CD1c-positive myeloid dendritic cell (primary cell): ENCODE results near the gene IFIT5.
"Not testable (repeated sequence)": the region's sequence is repeated elsewhere in the genome, so short reads cannot be mapped to it uniquely, and the experiment has no call there.

Experiments used
- DNase-seq: peaks from one replicate; pipeline ENCODE4 v3.0.0-alpha.2; 2016; ENCODE audit errors: extremely low spot score

IFIT5 gene

GRCh38 chr10:89392974-89393373, 21.4 kb upstream of the IFIT5 start:
- no peak for DNase-seq

GRCh38 chr10:89393898-89394297, 20.5 kb upstream of the IFIT5 start:
- no peak for DNase-seq

GRCh38 chr10:89395141-89395540, 19.2 kb upstream of the IFIT5 start:
- DNase-seq, result no peak

DNA sequence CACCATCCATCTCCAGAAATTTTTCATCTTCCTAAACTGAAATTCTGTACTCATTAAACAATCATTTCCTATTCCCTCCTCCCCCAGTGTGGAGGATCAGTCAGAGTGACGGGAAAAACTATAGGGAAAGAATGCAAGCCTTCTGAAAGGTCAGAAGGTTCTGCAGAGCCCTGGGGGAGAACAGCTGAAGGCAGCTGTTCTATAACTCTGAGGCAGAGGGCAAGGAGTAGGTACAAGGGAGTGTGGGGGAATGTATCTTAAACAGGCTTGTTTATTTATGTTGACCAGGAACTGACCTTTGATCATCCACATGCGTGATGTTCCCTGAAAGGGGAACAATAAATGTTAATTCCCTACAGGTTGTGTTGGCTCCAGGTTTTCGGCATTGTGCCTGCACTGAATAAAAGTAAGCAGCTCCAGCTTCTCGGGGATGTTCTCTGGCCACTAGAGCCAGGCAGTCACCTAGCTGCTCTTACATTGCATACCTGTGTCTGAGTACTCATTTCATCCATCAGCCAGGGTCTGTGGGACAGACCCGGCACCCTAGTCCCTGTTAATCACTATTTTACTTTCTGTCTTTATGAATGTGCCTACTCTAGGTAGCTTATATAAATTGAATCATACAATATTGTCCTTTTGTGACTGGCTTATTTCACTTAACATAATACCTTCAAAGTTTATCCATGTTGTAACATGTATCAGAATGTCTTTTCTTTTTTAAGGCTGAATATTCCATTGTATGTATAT, 16.2 kb upstream of the IFIT5 start:
- DNase-seq, result no peak

DNA sequence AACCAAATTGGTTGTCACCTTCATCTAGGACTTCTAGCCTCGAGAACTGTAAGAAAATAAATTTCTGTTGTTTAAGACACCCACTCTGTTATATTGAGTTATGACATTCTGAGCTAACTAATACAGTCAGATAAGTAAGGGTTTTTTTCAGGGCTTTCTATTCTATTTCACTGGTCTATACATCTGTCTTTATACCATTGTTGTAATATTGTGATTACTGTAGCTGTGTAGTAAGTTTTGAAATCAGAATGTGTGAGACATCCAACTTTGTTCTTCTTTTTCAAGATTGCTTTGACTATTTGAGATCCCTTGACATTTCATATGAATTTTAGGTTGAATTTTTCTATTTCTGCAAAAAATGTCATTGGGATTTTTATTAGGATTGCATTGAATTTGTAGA, 14.4 kb upstream of the IFIT5 start:
- DNase-seq, result no peak

- no peak for DNase-seq
Observed at GRCh38 chr10:89403043-89403442, 11.3 kb upstream of the IFIT5 start.

DNA sequence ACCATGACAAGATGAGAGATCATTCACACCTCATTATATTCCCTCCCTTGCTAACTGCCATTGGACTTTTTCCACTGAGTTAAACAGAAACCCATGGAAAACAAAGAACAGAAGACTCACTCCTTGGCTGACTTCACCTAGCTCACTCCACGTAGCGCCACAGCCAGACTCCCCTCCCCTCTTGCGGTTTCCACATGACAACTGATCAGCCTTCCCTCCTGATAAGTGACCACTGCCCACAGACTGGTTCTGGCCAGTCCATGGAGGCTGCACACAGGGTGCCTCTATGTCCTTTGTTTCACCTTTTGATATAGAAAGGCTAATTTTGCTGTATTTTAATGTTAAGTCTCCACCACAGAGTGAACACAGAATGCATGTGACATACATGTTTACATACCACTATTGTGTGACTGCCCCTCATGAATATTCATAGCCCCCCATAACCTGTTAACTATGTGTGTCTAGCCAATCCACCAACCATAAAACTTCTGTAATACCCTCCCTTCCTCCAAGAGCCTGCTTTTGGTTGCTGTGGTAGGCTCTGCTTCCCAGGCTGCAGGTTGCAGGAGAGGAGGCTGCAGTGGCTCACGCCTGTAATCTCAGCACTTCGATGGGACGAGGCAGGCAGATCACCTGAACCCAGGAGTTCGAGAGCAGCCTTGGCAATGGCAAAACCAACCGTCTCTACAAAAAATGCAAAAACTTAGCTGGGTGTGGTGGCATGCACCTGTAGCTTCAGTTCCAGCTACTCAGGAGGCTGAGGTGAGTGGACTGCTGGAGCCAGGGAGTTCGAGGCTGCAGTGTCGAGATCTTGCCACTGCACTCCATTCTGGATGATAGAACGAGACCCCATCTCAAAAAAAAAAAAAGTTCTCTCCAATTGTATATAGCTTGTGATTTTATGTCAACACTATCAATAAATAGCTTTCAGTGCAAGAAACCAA, 10.0 kb upstream of the IFIT5 start:
- no peak for DNase-seq

- DNase-seq, result not testable (repeated sequence)
Observed at GRCh38 chr10:89406178-89406577, 8.2 kb upstream of the IFIT5 start.

GRCh38 chr10:89407792-89408191, 6.6 kb upstream of the IFIT5 start:
- DNase-seq, result not testable (repeated sequence)

GRCh38 chr10:89409282-89409681, 5.1 kb upstream of the IFIT5 start:
- not testable (repeated sequence) for DNase-seq

DNA sequence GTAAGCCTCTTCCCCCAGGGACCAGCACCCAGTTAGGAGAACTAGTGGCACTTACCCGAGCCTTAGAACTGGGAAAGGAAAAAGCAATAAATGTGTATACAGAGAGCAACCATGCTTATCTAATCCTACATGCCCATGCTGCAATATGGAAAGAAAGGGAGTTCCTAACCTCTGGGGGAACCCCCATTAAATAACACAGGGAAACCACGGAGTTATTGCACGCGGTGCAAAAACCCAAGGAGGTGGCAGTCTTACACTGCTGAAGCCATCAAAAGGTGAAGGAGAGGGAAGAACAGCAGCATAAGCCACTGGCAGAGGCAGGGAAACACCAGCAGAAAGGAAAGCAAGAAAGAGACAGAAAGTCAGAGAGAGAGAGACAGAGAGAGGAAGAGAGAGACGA, 3.8 kb upstream of the IFIT5 start:
- not testable (repeated sequence) for DNase-seq

DNA sequence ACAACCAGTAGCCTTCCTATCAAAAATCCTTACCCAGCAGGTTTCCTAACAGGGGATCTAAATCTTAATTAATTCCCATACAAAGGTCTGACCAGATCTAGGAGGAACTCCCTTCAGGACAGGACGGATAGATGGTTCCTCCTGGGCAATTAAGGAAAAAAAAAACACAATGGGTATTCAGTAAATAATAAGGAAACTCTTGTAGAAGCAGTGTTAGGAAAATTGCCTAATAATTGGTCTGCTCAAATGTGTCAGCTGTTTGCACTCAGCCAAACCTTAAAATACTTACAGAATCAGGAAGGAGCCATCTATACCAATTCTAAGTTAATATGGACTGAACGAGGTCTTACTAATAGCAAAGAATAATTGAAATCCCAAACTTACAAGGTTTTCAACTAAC, 3.2 kb upstream of the IFIT5 start:
- not testable (repeated sequence) for DNase-seq

DNA sequence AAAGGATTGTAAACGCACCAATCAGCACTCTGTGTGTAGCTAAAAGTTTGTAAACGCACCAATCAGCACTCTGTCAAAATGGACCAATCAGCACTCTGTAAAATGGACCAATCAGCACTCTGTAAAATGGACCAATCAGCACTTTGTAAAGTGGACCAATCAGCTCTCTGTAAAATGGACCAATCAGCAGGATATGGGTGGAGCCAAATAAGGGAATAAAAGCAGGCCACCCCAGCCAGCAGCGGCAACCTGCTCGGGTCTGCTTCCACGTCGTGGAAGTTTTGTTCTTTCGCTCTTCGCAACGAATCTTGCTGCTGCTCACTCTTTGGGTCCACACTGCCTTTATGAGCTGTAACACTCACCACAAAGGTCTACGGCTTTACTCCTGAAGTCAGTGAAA, 2.1 kb upstream of the IFIT5 start:
- DNase-seq, result peak; percentile 17

GRCh38 chr10:89413398-89413912, 913 bp upstream of the IFIT5 start:
- no peak for DNase-seq

- peak; percentile 46 for DNase-seq
Observed at GRCh38 chr10:89414879-89415821, 782 bp downstream of the IFIT5 start.

GRCh38 chr10:89416465-89416864, 2.1 kb downstream of the IFIT5 start:
- no peak for DNase-seq

DNA sequence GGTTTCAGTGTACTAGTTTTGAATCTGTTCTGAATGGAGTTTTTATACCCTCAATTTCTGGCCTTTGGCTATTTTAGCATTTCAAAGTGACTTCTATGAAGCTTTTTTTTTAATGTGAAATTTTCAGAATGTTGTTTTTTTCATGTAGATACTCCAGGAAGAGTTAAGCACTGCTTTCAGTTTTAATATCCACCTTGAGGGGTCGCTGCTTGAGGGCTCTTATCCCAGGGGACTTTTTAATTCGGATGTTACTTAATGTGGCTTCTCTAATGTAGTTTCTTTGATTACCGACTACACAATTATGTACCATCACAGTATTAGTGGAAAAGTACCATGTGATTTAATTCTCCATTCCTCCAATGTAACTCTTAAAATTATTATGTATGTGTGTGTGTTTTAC, 5.2 kb downstream of the IFIT5 start:
- DNase-seq, result no peak

DNA sequence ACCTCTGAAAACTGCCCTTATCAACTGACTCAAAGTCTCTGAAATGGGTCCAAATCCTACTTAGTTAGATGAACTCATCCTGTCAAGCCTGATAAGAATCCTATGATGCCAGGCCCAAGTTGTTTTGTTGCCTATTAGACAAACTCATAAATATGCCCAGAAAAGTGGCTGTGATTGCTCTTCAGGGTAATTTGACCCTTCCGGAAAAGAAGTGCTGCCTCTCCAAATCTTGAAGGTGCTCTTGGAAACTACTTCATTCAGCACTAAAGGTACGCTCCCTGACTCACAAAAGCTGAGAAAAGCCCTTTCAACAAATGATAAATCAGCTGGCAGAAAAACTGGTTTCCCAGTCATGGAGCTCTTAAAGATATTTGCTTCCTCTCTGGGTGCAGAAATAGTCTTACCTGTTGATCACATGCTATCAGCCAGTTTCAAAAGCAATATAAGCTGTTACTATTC, 6.7 kb downstream of the IFIT5 start:
- DNase-seq, result no peak

- DNase-seq, result no peak
Observed at GRCh38 chr10:89425000-89425399, 10.6 kb downstream of the IFIT5 start.

GRCh38 chr10:89426230-89426868, 12.0 kb downstream of the IFIT5 start:
- DNase-seq, result peak; percentile 51

DNA sequence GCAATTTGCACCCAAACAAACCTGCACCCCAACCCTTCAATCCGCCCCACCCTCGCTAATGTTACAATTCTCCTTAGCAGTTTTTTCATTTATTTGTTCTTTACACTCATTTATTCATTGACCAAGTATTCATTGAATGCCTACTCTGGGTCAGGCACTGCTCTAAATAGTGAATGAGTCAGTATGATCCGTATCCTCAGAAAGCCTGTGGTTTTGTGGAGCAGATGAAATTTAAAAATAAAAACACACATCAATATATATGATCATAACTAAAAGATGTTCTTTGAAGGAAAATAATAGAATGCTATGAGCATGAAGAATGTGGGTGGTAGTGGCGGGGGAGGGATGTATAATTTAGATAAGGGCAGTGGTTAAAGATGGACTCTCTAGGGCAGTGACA, 13.3 kb downstream of the IFIT5 start:
- DNase-seq, result no peak
